Activated CD4-positive, CD25-positive, alpha-beta regulatory T cell (primary cell): Measurements from ENCODE around the gene PRDM11.

Source experiments
- DNase-seq, 4 experiments: peaks; one replicate each; lab custom pipeline; 2025; lab: John Stamatoyannopoulos, UW

PRDM11 gene

DNA sequence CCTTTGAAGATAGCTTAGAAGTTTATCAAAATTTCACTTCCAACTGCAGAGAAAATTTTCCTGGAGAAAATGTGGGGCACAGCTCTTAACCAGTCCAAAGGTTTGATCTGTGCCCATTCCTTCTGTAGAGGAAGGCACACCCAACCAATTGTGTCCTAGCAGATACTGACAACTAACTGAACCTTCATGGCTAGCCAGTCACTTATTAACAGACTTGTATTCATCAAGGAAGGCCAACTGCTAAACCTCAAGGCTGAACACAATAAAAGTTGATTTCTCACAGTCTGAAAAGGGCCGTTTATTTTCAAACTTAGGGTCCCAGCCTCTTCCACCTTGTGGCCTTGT lies 120.2 kb downstream of the PRDM11 start:
- no peak for DNase-seq

DNA sequence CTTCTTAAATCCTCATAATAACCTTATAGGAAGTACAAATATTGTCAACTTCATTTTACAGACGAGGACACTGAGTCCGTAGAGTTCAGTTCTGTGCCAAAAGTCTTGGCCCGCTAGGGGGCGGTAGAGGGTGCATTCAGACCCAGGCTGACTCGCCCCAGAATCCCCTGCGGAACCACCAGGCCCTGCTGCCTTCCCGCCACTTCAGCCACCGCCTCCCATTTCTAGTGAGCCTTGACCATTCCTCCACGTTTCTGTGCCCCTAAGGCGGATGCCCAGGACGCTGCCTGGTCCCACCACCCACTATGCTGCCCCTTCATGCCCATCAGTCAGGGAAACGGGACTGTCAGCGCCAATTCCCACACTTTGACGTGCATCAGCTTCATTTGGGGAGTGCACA lies 120.6 kb downstream of the PRDM11 start:
- DNase-seq: no peak

DNA sequence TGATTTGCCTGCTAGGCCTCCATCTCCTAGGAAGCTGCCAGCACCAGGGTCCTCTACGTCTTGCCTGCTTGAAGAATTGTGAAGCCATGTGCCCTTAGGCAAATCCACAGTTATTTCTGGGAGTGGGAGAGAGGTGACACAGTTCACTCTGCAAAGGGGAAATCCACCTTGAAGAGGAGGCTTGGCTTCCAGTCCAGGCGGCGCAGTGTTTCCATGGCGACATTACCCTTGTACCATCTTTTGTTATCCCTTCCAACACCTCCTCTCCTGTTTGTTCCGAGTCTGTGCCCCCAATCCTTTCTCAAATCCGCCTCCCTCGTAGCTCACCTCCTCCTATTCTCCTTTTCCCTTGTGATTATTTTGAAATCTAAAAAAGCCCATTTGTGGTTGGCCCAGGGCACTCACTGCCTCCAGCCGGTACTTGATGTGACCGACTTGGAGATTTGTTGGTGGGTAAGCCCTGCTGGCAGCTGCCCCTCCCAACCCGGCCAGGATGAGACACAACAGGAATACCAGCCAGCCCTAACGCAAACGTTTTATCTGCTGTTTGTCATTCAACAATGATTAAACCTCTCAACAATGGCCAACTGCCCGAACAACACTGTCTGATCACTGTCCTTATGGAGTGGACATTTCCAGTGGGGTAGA lies 121.3 kb downstream of the PRDM11 start:
- DNase-seq: no peak

DNA sequence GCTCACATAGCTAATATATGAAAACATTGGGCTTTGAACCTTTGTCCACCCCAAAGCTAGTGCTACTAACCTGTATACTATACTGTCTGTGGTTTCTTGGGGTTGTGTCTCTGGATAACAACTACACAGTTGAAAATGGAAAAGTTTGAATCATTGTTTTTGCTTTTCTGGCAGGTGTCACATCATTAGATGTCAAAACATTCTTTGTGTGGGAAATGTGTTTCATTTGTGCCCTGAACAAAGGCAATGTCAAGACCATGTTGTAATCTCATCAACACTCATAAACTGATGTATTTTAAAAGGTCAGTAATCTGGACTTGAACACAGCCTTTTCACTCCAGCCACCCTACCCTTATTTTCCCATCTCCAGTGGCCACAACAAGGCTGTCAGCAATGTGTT lies 123.2 kb downstream of the PRDM11 start:
- no peak for DNase-seq

DNA sequence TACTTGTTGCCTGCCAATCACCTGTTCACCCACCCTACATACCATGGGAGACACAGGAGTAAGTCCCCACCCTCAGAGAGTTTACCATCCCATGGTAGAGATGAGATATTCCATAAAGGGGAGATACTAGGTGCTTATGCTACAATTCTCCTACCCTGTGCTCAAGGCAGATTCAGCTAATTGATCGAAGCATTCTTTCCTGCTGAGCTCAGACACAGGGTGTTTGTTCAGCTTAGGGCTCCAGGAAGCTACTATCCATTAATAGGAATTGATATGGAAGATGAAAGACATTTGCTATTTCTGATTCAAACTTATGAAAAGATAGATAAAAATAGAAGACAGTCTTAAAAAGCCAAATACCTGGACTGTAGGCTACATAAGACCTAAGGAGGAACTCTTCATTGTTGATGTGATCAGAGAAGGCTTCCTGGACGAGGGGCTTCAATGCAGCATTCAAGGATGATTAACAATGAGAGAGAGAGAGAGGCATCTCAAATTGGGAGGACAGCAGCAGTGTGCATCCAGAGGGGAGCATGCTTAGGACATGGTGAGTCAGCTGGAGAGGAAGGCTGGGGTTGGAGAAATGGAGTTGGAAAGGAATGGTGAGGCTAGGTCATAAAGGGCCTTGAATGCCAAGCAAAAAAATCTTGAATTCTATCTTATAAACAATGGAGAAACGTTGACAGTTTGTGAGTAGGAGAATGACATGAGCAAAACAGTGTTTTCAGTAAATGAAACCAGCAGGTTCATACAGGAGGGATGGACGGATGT lies 124.7 kb downstream of the PRDM11 start:
- no peak for DNase-seq

DNA sequence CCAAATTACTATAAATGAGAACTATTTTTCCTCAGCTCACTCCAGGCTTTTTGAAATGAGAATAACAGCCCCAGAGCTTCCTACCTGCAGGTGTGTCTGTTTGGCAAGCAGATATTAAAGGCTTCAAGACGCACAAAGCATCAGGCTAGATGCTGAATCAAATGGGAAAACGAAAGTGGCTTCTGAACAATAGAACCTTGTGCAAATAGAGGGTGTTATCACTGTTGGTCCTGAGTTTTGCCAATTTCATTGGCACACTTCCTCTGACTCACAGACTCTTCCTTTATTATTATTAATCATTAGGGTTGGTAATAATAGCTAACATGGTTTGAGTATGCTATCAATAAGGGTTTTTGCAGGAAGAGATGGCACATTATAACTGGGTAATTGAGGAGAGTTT lies 126.3 kb downstream of the PRDM11 start:
- no peak for DNase-seq

DNA sequence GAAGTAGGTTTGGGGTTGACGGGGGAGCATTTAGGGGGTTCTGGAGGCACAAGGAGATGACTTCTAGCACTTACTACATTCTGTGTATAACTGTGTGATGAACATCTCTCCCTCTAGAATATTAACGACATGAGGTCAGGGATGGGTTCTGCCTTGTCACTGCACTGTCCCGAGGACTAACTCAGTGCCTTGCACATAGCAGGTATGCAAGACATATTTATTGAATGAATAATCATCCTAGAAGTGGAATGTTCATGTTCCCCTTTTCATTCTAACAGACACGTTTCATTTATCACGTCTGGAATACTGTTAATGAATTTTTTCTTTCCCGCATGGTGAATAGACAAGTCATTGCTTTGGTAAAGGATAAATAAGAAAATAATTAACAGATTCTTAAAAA lies 127.1 kb downstream of the PRDM11 start:
- DNase-seq: no peak

DNA sequence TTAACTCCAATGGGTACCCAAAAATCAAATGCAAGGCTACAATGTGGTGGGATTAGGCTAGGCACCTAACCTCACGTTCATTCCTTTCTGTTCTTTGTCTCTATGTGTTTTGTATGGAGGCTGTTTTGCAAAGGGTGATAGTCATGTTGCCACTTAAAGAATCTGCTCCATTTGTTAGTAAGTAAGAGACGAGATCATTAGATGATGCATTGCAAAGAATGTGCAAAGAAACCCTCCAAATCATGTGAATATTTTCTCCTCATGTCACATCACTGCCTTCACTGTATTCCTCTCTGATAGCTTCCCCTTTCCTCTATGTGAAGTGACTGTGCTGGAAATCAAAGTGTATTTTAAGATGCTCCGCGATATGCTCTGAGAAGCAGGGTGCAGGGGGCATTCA lies 127.8 kb downstream of the PRDM11 start:
- no peak for DNase-seq

DNA sequence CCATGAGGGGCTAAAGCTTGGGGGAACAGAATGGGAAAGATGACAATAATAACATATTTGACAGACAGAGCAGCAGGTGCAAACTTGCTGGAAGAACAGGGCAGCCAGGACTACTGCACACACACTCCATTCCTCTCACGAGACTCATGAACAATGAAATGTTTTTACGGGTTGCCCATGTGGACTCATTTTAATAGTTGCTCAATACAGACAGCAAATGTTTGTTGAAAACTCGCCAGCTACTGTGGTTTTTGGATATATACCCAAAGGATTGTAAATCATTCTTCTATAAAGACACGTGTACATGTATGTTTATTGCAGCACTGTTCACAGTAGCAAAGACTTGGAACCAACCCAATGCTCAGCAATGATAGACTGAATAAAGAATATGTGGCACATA lies 129.4 kb downstream of the PRDM11 start:
- no peak for DNase-seq

DNA sequence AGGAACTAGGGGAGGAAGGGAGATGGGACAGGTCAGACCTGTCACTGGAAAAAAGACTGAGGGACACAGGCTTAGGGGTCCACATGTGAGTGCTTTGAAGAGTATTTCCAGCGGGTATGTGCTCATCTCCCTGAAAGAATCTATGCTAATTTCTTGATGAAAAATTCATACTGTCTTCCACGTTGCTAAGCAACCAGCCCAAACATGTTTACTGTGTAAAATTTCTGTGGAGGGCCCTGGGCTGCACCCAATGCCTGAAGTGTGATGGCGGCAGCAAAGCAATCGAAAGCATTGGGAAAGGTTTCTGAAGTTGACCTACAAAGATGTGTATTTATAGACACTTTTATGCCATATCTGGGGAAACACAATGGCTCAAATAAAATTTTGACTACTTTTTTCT lies 132.3 kb downstream of the PRDM11 start:
- no peak for DNase-seq

DNA sequence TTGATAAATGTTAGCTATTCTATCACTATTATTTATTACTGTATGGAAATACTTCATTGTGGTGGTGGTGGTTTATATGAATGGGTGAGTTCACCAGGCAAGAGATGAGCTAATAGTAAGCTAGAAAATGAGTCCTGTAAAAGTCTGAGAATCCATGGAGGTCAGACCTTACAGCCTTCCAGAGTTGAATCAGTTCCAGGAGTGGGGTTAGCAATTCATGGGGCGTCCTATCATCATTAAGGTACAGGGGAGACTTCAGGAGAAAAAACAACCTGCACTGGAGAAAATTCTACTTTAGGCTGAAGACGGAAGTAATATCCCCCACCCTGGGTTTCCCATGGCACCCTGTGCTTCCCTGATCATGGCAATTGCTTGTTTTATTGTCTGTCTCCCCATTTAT lies 133.2 kb downstream of the PRDM11 start:
- no peak for DNase-seq

DNA sequence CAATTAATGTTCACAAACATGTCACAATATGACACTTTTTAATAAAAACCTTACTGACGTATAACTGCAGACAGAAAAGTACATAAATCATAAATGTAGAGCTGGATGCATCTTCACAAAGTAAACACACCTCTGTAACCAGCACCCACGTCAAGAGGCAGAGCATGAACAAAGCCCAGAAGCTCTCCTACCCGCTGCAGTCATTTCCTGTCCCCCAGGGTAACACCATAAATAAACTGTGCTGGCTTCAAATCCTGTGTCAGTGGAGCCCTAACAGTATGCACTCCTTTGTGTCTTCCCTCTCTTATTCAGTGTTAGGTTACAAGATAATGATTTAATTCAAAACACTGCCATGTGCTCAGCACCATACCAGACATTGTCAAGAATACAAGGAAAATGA lies 134.0 kb downstream of the PRDM11 start:
- no peak for DNase-seq

DNA sequence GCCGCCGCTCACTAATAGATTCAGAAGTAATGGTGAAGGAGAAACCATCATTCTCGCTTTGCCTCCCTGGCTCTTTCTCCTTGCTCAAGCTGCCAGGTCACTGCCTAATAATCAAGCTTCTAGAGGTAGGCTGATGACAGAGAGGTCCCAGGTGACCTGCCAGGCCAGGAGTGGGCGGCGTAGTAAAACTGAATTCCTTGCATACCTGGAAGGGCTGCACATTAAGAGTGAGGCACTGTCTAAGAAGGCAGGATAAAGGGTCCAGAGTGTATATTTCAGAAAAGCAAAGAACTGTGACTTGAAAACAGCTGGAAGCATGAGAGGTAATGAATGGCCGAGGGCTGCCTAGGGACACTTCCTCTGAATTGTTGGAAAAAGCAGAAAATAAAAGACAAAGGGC lies 135.6 kb downstream of the PRDM11 start:
- no peak for DNase-seq
